ENCODE data around the gene ERI3.

GRCh38 chr1:44174630-44175029 lies 180.4 kb downstream of the ERI3 start:
- TF ChIP-seq RCOR1 (IDR thresholded peaks at IDR 0.05; ENCODE audit: insufficient replicate concordance, low read length) (no peak), ELK1 (IDR thresholded peaks at IDR 0.05; ENCODE audit: borderline replicate concordance, low read depth, low read length) (no peak), BHLHE40 (IDR thresholded peaks at IDR 0.05; ENCODE audit: low read depth, low read length) (no peak), MAZ (IDR thresholded peaks at IDR 0.05; ENCODE audit: borderline replicate concordance, low read depth, low read length) (no peak), POLR2A (IDR thresholded peaks at IDR 0.05; ENCODE audit: low read depth, low read length) (no peak), RFX5 (IDR thresholded peaks at IDR 0.05; ENCODE audit: low read depth, low read length) (no peak), CHD1 (IDR thresholded peaks at IDR 0.05; ENCODE audit: low read depth, low read length) (no peak), CEBPB (IDR thresholded peaks at IDR 0.05; ENCODE audit: low read depth, low read length) (no peak), FOS (IDR thresholded peaks at IDR 0.05; ENCODE audit: low read depth, low read length) (no peak), SMC3 (IDR thresholded peaks at IDR 0.05; ENCODE audit: low read depth, low read length) (no peak), USF2 (IDR thresholded peaks at IDR 0.05; ENCODE audit: low read depth, low read length) (no peak), RAD21 (IDR thresholded peaks at IDR 0.05; ENCODE audit: low read length) (no peak), NFE2L2 (IDR thresholded peaks at IDR 0.05; ENCODE audit: low read depth, low read length) (no peak)
- TF ChIP-seq, protein P1, sequence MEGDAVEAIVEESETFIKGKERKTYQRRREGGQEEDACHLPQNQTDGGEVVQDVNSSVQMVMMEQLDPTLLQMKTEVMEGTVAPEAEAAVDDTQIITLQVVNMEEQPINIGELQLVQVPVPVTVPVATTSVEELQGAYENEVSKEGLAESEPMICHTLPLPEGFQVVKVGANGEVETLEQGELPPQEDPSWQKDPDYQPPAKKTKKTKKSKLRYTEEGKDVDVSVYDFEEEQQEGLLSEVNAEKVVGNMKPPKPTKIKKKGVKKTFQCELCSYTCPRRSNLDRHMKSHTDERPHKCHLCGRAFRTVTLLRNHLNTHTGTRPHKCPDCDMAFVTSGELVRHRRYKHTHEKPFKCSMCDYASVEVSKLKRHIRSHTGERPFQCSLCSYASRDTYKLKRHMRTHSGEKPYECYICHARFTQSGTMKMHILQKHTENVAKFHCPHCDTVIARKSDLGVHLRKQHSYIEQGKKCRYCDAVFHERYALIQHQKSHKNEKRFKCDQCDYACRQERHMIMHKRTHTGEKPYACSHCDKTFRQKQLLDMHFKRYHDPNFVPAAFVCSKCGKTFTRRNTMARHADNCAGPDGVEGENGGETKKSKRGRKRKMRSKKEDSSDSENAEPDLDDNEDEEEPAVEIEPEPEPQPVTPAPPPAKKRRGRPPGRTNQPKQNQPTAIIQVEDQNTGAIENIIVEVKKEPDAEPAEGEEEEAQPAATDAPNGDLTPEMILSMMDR (conservative IDR thresholded peaks at IDR 0.05; ENCODE audit: low read depth, low read length): no peak

Data from IMR-90 (cell line).